ENCODE data around the gene ZIM2. TPM values are rescaled to one million over a fixed set of nuclear protein-coding genes. Genes with fewer than 3 reads are reported as not detected.

Gene ZIM2
- total and polyA plus RNA-seq, 2 of the 4 experiments (the other 2 are of a cell fraction) = not detected

- in situ Hi-C loops (cut with MboI; ENCODE audit: low sequenced_read_pairs) = no loop called here
- Histone ChIP-seq H3K18ac (ENCODE audit: low read depth, low read length) (no peak overlapping the region), H4K8ac (ENCODE audit: low read depth in 2 of 2, low read length in 2 of 2) (no peak overlapping the region), H3K9ac (ENCODE audit: low read depth, low read length) (no peak overlapping the region), H3K4me1 (ENCODE audit: control insufficient read depth, insufficient read depth, low read length) (no peaks in the 10 kb centered on the region), H3K27me3 (ENCODE audit: control insufficient read depth, insufficient read depth, low read length) (no peaks in the 10 kb centered on the region), H3K56ac (ENCODE audit: extremely low read depth, insufficient read depth, low read length) (no peak overlapping the region), H3K36me3 (ENCODE audit: control insufficient read depth, insufficient read depth, low read length) (no peaks in the 10 kb centered on the region), H3K79me1 (ENCODE audit: low read depth in 1 of 2, low read length in 2 of 2) (no peaks in the 10 kb centered on the region), H2BK5ac (ENCODE audit: low read depth, low read length, poor library complexity, severe bottlenecking) (no peak overlapping the region), H2BK20ac (ENCODE audit: low read depth, low read length) (no peak overlapping the region), H3K9me1 (ENCODE audit: insufficient read depth, low read length) (no peaks in the 10 kb centered on the region), H4K91ac (ENCODE audit: insufficient read depth, low read depth, low read length) (no peak overlapping the region), H2AFZ (replicated peaks; ENCODE audit: low read length, poor library complexity) (no peak overlapping the region), H2AK5ac (ENCODE audit: low read depth, low read length) (no peak overlapping the region), H2AK9ac (replicated peaks; ENCODE audit: low read depth, low read length, poor library complexity) (no peak overlapping the region), H2BK15ac (ENCODE audit: low read depth, low read length) (no peak overlapping the region), H3K14ac (replicated peaks; ENCODE audit: low read depth, low read length) (no peak overlapping the region), H3K23ac (ENCODE audit: low read depth, low read length) (no peak overlapping the region), H3K9me3 (ENCODE audit: control insufficient read depth, insufficient read depth, low read length) (peaks cover 43% of the 10 kb centered on the region), H3K4me3 (ENCODE audit: insufficient read depth, low read depth, low read length) (no peak overlapping the region), H3K4ac (ENCODE audit: low read depth, low read length) (no peak overlapping the region), H4K5ac (ENCODE audit: low read depth, low read length) (no peak overlapping the region), H3K27ac (ENCODE audit: insufficient read depth, low read length) (no peak overlapping the region), H2BK120ac (ENCODE audit: low read depth, low read length) (no peak overlapping the region), H4K20me1 (ENCODE audit: insufficient read depth, low read length) (no peaks in the 10 kb centered on the region), H3K4me2 (ENCODE audit: low read depth, low read length) (no peak overlapping the region)
- WGBS, 2 experiments (ENCODE audit: extremely low coverage in 2 of 2, insufficient read length in 1 of 2) = 65% methylated on average over 4 of the region's 5 CpGs; no CpG with 5 or more reads in 1 of the 2 experiments
- ATAC-seq (ENCODE audit: low read depth) = no peak
- no TSS peak for BruUV-seq (replicated peaks)
- ChIA-PET POLR2A (ENCODE audit: unreplicated experiment) (no interaction called here), CTCF (interaction anchor here (0.6 kb wide), 1 partner anchor 16 kb away, joined by 6 read pairs; no protein-coding TSS in a partner anchor)
- TF ChIP-seq RCOR1 (IDR thresholded peaks at IDR 0.05; ENCODE audit: insufficient replicate concordance, low read length) (no peak), NFE2L2 (IDR thresholded peaks at IDR 0.05; ENCODE audit: low read depth, low read length) (no peak), MAFK (IDR thresholded peaks at IDR 0.05; ENCODE audit: low read depth, low read length) (no peak), RFX5 (IDR thresholded peaks at IDR 0.05; ENCODE audit: low read depth, low read length) (no peak), CTCF (conservative IDR thresholded peaks at IDR 0.05; ENCODE audit: low read depth, low read length) (no peak), BHLHE40 (IDR thresholded peaks at IDR 0.05; ENCODE audit: low read depth, low read length) (no peak), ELK1 (IDR thresholded peaks at IDR 0.05; ENCODE audit: borderline replicate concordance, low read depth, low read length) (no peak), USF2 (IDR thresholded peaks at IDR 0.05; ENCODE audit: low read depth, low read length) (no peak), RAD21 (IDR thresholded peaks at IDR 0.05; ENCODE audit: low read length) (no peak), POLR2A (IDR thresholded peaks at IDR 0.05; ENCODE audit: low read depth, low read length) (no peak), MAZ (IDR thresholded peaks at IDR 0.05; ENCODE audit: borderline replicate concordance, low read depth, low read length) (no peak), SMC3 (IDR thresholded peaks at IDR 0.05; ENCODE audit: low read depth, low read length) (no peak), MXI1 (IDR thresholded peaks at IDR 0.05; ENCODE audit: borderline replicate concordance, low read depth, low read length) (no peak), FOS (IDR thresholded peaks at IDR 0.05; ENCODE audit: low read depth, low read length) (no peak), CEBPB (IDR thresholded peaks at IDR 0.05; ENCODE audit: low read depth, low read length) (no peak)
- no peak for DNase-seq
- intact Hi-C loops (cut with micrococcal nuclease) = no loop called here
- dilution Hi-C loops (cut with HindIII; ENCODE audit: low sequenced_read_pairs, unreplicated experiment) = no loop called here
Observed at GRCh38 chr19:56873493-56873892, 33.0 kb upstream of the ZIM2 start.

Data from IMR-90 (cell line).